Gastroesophageal sphincter (tissue), 3 donors: ENCODE data around the gene TMEM131.

ENCODE experiments used
- CTCF ChIP-seq, 4 experiments: fragments of 200-600 bp in 2 of 4; fragments of 450-650 bp in 2 of 4; sonication (generic) in 1 of 4; IDR thresholded peaks; one replicate each; pipeline ENCODE4 v1.5.1; 2017 to 2019; ENCODE audit warnings: antibody characterized with exemption in 4 of 4, mild to moderate bottlenecking in 2 of 4, moderate library complexity in 2 of 4
- EP300 ChIP-seq: sonication (generic); formaldehyde crosslinking; IDR thresholded peaks from one replicate; pipeline ENCODE4 v1.6.1; 2017; ENCODE audit warnings: antibody characterized with exemption, mild to moderate bottlenecking
- POLR2A ChIP-seq, 2 donors: fragments of 450-650 bp; IDR thresholded peaks; one replicate each; pipeline ENCODE4 v1.6.1; 2017; ENCODE audit warnings: antibody characterized with exemption in 2 of 2, mild to moderate bottlenecking in 2 of 2, moderate library complexity in 1 of 2
- POLR2AphosphoS5 ChIP-seq: sonication (generic); formaldehyde crosslinking; IDR thresholded peaks from one replicate; pipeline ENCODE4 v1.6.1; 2017; ENCODE audit warnings: antibody characterized with exemption

- TF ChIP-seq CTCF (IDR thresholded peaks at IDR 0.05) (no peak), POLR2A (IDR thresholded peaks at IDR 0.05) (no peak), POLR2AphosphoS5 (no peak), EP300 (no peak)
Observed at GRCh38 chr2:98006378-98006777, 10.6 kb upstream of the TMEM131 start.
